ENCODE data around the gene TRPM8. TPM values are rescaled to one million over a fixed set of nuclear protein-coding genes. Genes with fewer than 3 reads are reported as not detected.

Gene TRPM8
- total RNA-seq, 4 donors from 2014 or later: not detected

DNA sequence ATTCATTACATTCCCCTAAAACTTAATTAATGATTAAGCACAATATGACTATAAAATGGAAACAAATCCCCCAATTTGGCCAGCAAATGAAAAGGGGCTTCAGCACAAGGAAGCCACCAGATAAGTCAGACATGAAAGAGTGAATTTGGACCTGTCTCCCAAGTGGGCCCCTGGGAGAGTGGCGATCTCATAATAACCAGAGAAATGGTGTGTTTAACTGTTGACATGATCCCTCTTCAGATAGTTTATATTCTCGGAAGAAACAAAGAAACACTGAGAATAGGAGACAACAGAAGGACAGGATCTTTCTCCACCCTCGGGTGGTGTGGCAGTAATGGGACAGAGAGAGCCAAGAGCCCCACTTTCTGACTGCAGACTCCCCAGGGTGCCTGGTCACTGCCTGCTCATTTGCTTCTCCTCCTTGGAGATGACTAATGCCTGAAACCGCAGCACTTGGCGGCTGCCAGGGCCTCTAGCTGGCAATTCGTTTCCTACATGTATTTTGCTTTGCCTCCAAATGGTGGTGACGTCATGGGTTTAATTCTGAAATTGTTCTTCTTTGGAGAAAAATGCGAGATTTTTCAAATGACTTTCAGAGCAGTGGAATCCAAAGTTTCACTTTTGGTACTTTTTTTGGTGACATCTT is 86.9 kb downstream of the TRPM8 start:
- ATAC-seq (no peak), DNase-seq (no peak)
- in situ Hi-C loops (cut with MboI; ENCODE audit: low sequenced_read_pairs in 4 of 4) (no loop called here), intact Hi-C loops (cut with DNase I; ENCODE audit: low total_unique reads) (no loop called here)
- no peak for TF ChIP-seq POLR2A (IDR thresholded peaks at IDR 0.05)
- TF ChIP-seq, protein P1, sequence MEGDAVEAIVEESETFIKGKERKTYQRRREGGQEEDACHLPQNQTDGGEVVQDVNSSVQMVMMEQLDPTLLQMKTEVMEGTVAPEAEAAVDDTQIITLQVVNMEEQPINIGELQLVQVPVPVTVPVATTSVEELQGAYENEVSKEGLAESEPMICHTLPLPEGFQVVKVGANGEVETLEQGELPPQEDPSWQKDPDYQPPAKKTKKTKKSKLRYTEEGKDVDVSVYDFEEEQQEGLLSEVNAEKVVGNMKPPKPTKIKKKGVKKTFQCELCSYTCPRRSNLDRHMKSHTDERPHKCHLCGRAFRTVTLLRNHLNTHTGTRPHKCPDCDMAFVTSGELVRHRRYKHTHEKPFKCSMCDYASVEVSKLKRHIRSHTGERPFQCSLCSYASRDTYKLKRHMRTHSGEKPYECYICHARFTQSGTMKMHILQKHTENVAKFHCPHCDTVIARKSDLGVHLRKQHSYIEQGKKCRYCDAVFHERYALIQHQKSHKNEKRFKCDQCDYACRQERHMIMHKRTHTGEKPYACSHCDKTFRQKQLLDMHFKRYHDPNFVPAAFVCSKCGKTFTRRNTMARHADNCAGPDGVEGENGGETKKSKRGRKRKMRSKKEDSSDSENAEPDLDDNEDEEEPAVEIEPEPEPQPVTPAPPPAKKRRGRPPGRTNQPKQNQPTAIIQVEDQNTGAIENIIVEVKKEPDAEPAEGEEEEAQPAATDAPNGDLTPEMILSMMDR (IDR thresholded peaks at IDR 0.05 in 4 of 5, conservative IDR thresholded peaks at IDR 0.05 in 1 of 5): no peak
- no peaks in the 10 kb centered on the region for H3K27me3 ChIP-seq
- no peak overlapping the region for H3K27ac ChIP-seq
- H3K36me3 ChIP-seq: no peaks in the 10 kb centered on the region
- H3K4me3 ChIP-seq: no peak overlapping the region
- no peaks in the 10 kb centered on the region for H3K4me1 ChIP-seq
- H3K9me3 ChIP-seq: no peaks in the 10 kb centered on the region

DNA sequence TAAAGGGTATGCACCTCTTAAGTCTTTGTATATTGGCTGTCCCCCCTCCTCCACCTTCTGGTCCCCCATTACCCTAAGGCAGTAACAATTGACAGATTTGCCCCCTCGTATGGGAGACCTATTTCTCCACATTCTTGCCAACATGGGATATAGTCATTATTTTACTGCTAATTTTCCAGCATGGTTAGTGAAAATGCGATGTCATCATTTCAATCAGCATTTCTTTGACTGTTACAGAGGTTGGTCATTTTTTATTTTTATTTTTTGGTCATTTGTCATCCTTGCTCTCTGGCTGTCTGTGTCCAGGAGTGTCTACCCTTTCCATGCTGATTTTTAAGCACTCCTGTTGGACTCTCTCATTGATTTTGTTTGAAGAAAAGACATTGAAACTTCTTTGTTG is 88.0 kb downstream of the TRPM8 start:
- intact Hi-C loops (cut with DNase I; ENCODE audit: low total_unique reads): no loop called here
- Histone ChIP-seq H3K9me3 (no peaks in the 10 kb centered on the region), H3K4me1 (no peaks in the 10 kb centered on the region), H3K4me3 (no peak overlapping the region), H3K27ac (no peak overlapping the region), H3K27me3 (no peaks in the 10 kb centered on the region), H3K36me3 (no peaks in the 10 kb centered on the region)
- DNase-seq: no peak
- no peak for ATAC-seq
- TF ChIP-seq POLR2A (IDR thresholded peaks at IDR 0.05): no peak
- TF ChIP-seq, protein P1 (IDR thresholded peaks at IDR 0.05 in 4 of 5, conservative IDR thresholded peaks at IDR 0.05 in 1 of 5): no peak
- in situ Hi-C loops (cut with MboI; ENCODE audit: low sequenced_read_pairs in 4 of 4): no loop called here

DNA sequence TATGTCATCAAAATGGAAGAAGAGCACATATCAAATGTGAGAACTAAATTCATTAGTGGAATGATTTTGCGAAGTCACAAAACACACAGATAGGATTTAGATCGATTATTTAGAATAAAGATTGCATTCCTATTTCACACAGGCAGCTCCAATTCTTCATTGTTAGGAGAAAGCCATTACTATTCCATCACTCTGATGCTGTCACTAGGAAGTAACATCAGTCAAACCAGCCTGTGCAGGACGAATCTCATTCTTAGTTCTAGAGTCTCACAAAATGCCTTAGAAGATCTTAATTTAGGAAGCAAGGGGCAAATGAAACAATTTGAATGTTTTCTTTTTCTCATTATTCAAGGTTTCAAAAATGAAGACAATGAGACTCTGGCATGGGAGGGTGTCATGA is 89.3 kb downstream of the TRPM8 start:
- H3K9me3 ChIP-seq: no peaks in the 10 kb centered on the region
- no peaks in the 10 kb centered on the region for H3K4me1 ChIP-seq
- H3K27ac ChIP-seq: no peak overlapping the region
- in situ Hi-C loops (cut with MboI; ENCODE audit: low sequenced_read_pairs in 4 of 4): no loop called here
- TF ChIP-seq, protein P1 (IDR thresholded peaks at IDR 0.05 in 4 of 5, conservative IDR thresholded peaks at IDR 0.05 in 1 of 5): no peak
- no peak for TF ChIP-seq POLR2A (IDR thresholded peaks at IDR 0.05)
- H3K36me3 ChIP-seq: no peaks in the 10 kb centered on the region
- ATAC-seq (no peak), DNase-seq (no peak)
- no peak overlapping the region for H3K4me3 ChIP-seq
- H3K27me3 ChIP-seq: no peaks in the 10 kb centered on the region
- intact Hi-C loops (cut with DNase I; ENCODE audit: low total_unique reads): no loop called here

DNA sequence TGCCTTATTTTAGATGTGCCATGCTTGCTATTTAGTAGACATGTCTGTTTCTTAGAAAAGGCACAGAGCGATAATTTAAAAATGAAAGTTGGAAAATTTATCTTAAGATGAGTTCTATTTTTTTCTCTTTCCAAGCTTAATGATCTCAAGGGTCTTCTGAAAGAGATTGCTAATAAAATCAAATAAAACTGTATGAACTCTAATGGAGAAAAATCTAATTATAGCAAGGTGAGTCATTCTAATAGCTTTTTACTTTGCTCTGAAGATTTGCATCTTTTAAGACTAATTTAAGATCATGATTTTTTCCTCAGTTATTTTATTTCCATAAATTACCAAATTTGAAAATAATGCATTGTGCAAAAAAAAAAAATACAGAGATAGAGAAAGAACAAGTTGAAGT is 97.3 kb downstream of the TRPM8 start:
- no peaks in the 10 kb centered on the region for H3K4me1 ChIP-seq
- no peak overlapping the region for H3K4me3 ChIP-seq
- H3K27ac ChIP-seq: no peak overlapping the region
- no peak for ATAC-seq
- intact Hi-C loops (cut with DNase I; ENCODE audit: low total_unique reads) (no loop called here), in situ Hi-C loops (cut with MboI; ENCODE audit: low sequenced_read_pairs in 4 of 4) (no loop called here)
- H3K36me3 ChIP-seq: no peaks in the 10 kb centered on the region
- TF ChIP-seq, protein P1 (IDR thresholded peaks at IDR 0.05 in 4 of 5, conservative IDR thresholded peaks at IDR 0.05 in 1 of 5): no peak
- TF ChIP-seq POLR2A (IDR thresholded peaks at IDR 0.05): no peak
- H3K27me3 ChIP-seq: no peaks in the 10 kb centered on the region
- no peak for DNase-seq
- no peaks in the 10 kb centered on the region for H3K9me3 ChIP-seq

DNA sequence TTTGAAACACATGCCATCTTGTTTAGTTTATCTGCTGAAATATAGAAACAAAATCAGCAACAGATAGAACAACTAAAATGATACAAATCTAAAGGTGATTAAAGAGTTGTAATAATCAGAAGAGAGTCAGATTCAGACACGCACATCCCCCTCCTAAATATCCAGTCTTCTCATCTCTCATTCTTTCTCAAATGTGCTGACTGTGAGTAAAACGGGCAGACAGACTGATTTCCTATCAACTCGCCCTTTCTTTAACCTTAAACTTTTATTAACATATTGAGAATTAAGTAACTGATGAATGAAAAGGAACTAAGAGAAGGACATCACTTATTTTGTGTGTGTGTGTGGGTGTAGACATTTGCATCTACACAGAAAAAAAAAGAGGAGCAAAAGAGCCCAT is 98.7 kb downstream of the TRPM8 start:
- intact Hi-C loops (cut with DNase I; ENCODE audit: low total_unique reads): no loop called here
- no peaks in the 10 kb centered on the region for H3K27me3 ChIP-seq
- no peak overlapping the region for H3K4me3 ChIP-seq
- DNase-seq (no peak), ATAC-seq (no peak)
- no peaks in the 10 kb centered on the region for H3K36me3 ChIP-seq
- in situ Hi-C loops (cut with MboI; ENCODE audit: low sequenced_read_pairs in 4 of 4): no loop called here
- no peak overlapping the region for H3K27ac ChIP-seq
- no peaks in the 10 kb centered on the region for H3K9me3 ChIP-seq
- no peaks in the 10 kb centered on the region for H3K4me1 ChIP-seq
- TF ChIP-seq POLR2A (IDR thresholded peaks at IDR 0.05): no peak
- TF ChIP-seq, protein P1 (IDR thresholded peaks at IDR 0.05 in 4 of 5, conservative IDR thresholded peaks at IDR 0.05 in 1 of 5): no peak
